IMR-90 (cell line): ENCODE results near the gene CHMP3. TPM values are rescaled to one million over a fixed set of nuclear protein-coding genes. Genes with fewer than 3 reads are reported as not detected.

Source experiments
- ATAC-seq: fragments of 200-7000 bp; cut with Tn5 transposase; 2 replicates; pipeline ENCODE4 v1.9.1; 2020; ENCODE audit warnings: low read depth, mild to moderate bottlenecking, moderate library complexity
- BruUV-seq: library from RNA; stranded (reverse); fragments of 400-500 nt; replicated peaks from 2 replicates; lab custom pipeline; 2021; lab: Mats Ljungman, UMichigan
- CTCF ChIA-PET: fragments of 300-600 bp; formaldehyde crosslinking; extraction: SDS; loops from one replicate; lab custom pipeline; 2021; ENCODE audit warnings: antibody characterized with exemption; lab: Yijun Ruan, JAX
- POLR2A ChIA-PET: fragments of 300-600 bp; sonication (Branson Sonifier 250); formaldehyde crosslinking; loops from one replicate; lab custom pipeline; 2022; ENCODE audit warnings: antibody characterized with exemption; ENCODE audit not compliant: unreplicated experiment; lab: Charles Lee
- DNase-seq: peaks from one replicate; pipeline ENCODE4 v3.0.0; 2013
- H2AFZ ChIP-seq: replicated peaks from 2 replicates; pipeline ENCODE3; 2013; ENCODE audit warnings: low read length, mild to moderate bottlenecking; ENCODE audit not compliant: poor library complexity
- H2AK5ac ChIP-seq: 2 replicates; pipeline ENCODE4 v1.6.1; 2013; ENCODE audit warnings: low read depth, low read length, inconsistent platforms
- H2AK9ac ChIP-seq: replicated peaks from 2 replicates; pipeline ENCODE3; 2013; ENCODE audit warnings: mild to moderate bottlenecking, low read depth, low read length, moderate library complexity; ENCODE audit not compliant: poor library complexity
- H2BK120ac ChIP-seq: 2 replicates; pipeline ENCODE4 v1.6.1; 2013; ENCODE audit warnings: low read depth, low read length, inconsistent platforms
- H2BK15ac ChIP-seq: 3 replicates; pipeline ENCODE4 v1.6.1; 2013; ENCODE audit warnings: low read depth, low read length, inconsistent platforms
- H2BK20ac ChIP-seq: 2 replicates; pipeline ENCODE4 v1.6.1; 2013; ENCODE audit warnings: low read depth, mild to moderate bottlenecking, inconsistent platforms, low read length, moderate library complexity
- H2BK5ac ChIP-seq: 2 replicates; pipeline ENCODE4 v1.6.1; 2013; ENCODE audit warnings: mild to moderate bottlenecking, low read depth, low read length, inconsistent platforms; ENCODE audit not compliant: poor library complexity, severe bottlenecking
- H3K14ac ChIP-seq: replicated peaks from 2 replicates; pipeline ENCODE4 v1.6.1; 2013; ENCODE audit warnings: low read depth, low read length, inconsistent platforms
- H3K18ac ChIP-seq: 2 replicates; pipeline ENCODE4 v1.6.1; 2013; ENCODE audit warnings: low read depth, low read length, control low read depth
- H3K23ac ChIP-seq: 2 replicates; pipeline ENCODE4 v1.6.1; 2013; ENCODE audit warnings: low read depth, low read length, inconsistent platforms
- H3K27ac ChIP-seq: 2 replicates; pipeline ENCODE4 v1.5.1; 2013; ENCODE audit warnings: mild to moderate bottlenecking, control low read depth, low read length; ENCODE audit not compliant: insufficient read depth
- H3K27me3 ChIP-seq: 2 replicates; pipeline ENCODE4 v1.6.1; 2013; ENCODE audit warnings: low read length; ENCODE audit not compliant: control insufficient read depth, insufficient read depth
- H3K36me3 ChIP-seq: 2 replicates; pipeline ENCODE4 v1.6.1; 2013; ENCODE audit warnings: low read length, mixed read lengths; ENCODE audit not compliant: control insufficient read depth, insufficient read depth
- H3K4ac ChIP-seq: 2 replicates; pipeline ENCODE4 v1.6.1; 2013; ENCODE audit warnings: low read depth, low read length, inconsistent platforms
- H3K4me1 ChIP-seq: 2 replicates; pipeline ENCODE4 v1.6.1; 2013; ENCODE audit warnings: low read length, mixed read lengths; ENCODE audit not compliant: control insufficient read depth, insufficient read depth
- H3K4me2 ChIP-seq: 2 replicates; pipeline ENCODE4 v1.6.1; 2013; ENCODE audit warnings: low read depth, mild to moderate bottlenecking, control low read depth, low read length, moderate library complexity
- H3K4me3 ChIP-seq: 2 replicates; pipeline ENCODE4 v1.5.1; 2013; ENCODE audit warnings: low read depth, mild to moderate bottlenecking, control low read depth, low read length, moderate library complexity; ENCODE audit not compliant: insufficient read depth
- H3K56ac ChIP-seq: 2 replicates; pipeline ENCODE4 v1.6.1; 2013; ENCODE audit warnings: low read length, inconsistent platforms; ENCODE audit not compliant: insufficient read depth; ENCODE audit errors: extremely low read depth
- H3K79me1 ChIP-seq, 2 experiments: 2 replicates each; pipeline ENCODE4 v1.6.1; 2013; ENCODE audit warnings: low read length in 2 of 2, inconsistent platforms in 1 of 2, low read depth in 1 of 2
- H3K9ac ChIP-seq: 2 replicates; pipeline ENCODE4 v1.6.1; 2013; ENCODE audit warnings: low read depth, low read length, control low read depth
- H3K9me1 ChIP-seq: 2 replicates; pipeline ENCODE4 v1.6.1; 2013; ENCODE audit warnings: low read length, inconsistent platforms; ENCODE audit not compliant: insufficient read depth
- H3K9me3 ChIP-seq: 2 replicates; pipeline ENCODE4 v1.6.1; 2013; ENCODE audit warnings: low read length; ENCODE audit not compliant: control insufficient read depth, insufficient read depth
- H4K20me1 ChIP-seq: 2 replicates; pipeline ENCODE4 v1.6.1; 2013; ENCODE audit warnings: low read length, inconsistent platforms; ENCODE audit not compliant: insufficient read depth
- H4K5ac ChIP-seq: 2 replicates; pipeline ENCODE4 v1.6.1; 2013; ENCODE audit warnings: mild to moderate bottlenecking, low read depth, low read length, control low read depth
- H4K8ac ChIP-seq, 2 experiments: 2 replicates each; pipeline ENCODE4 v1.6.1; 2013; ENCODE audit warnings: low read depth in 2 of 2, low read length in 2 of 2, control low read depth in 1 of 2, inconsistent platforms in 1 of 2
- H4K91ac ChIP-seq: 2 replicates; pipeline ENCODE4 v1.6.1; 2013; ENCODE audit warnings: low read depth, low read length, inconsistent platforms; ENCODE audit not compliant: insufficient read depth
- BHLHE40 ChIP-seq: fragments of 150-350 bp; IDR thresholded peaks from 2 replicates; pipeline ENCODE4 v1.6.1; 2016; ENCODE audit warnings: mild to moderate bottlenecking, low read depth, low read length
- CHD1 ChIP-seq: IDR thresholded peaks from 2 replicates; pipeline ENCODE4 v1.6.1; 2012; ENCODE audit warnings: low read depth, low read length, improper control_type of control experiment
- MAFK ChIP-seq: IDR thresholded peaks from 2 replicates; pipeline ENCODE4 v1.6.1; 2012; ENCODE audit warnings: low read depth, low read length, improper control_type of control experiment
- MAZ ChIP-seq: IDR thresholded peaks from 2 replicates; pipeline ENCODE4 v1.6.1; 2012; ENCODE audit warnings: low read depth, mild to moderate bottlenecking, low read length, improper control_type of control experiment, moderate library complexity, borderline replicate concordance
- NFE2L2 ChIP-seq: fragments of 150-350 bp; IDR thresholded peaks from 2 replicates; pipeline ENCODE4 v1.6.1; 2016; ENCODE audit warnings: low read depth, mild to moderate bottlenecking, low read length
- RCOR1 ChIP-seq: IDR thresholded peaks from 2 replicates; pipeline ENCODE4 v1.6.1; 2012; ENCODE audit warnings: mild to moderate bottlenecking, low read length, improper control_type of control experiment; ENCODE audit not compliant: insufficient replicate concordance
- WGBS, 2 experiments: methylation state at CpG; one replicate each; pipeline versions ENCODE4 v1.1.5 to v1.1.7; 2013; ENCODE audit warnings: missing lambda C conversion rate in 2 of 2; ENCODE audit not compliant: insufficient read length in 1 of 2; ENCODE audit errors: extremely low coverage in 2 of 2; 5-methylcytosine and 5-hydroxymethylcytosine counted together
- dilution Hi-C: fragments of 300-500 bp; cut with HindIII; formaldehyde crosslinking; loops from one replicate; pipeline ENCODE4 v1.14.3; 2018; ENCODE audit warnings: low sequenced_read_pairs; ENCODE audit not compliant: unreplicated experiment
- in situ Hi-C: fragments of 300-500 bp; cut with MboI; formaldehyde crosslinking; loops from 3 replicates; pipeline ENCODE4 v1.14.3; 2019; ENCODE audit warnings: low sequenced_read_pairs, inconsistent platforms, mixed read lengths
- intact Hi-C: fragments of 100-400 bp; cut with micrococcal nuclease; formaldehyde crosslinking; loops from 2 replicates; pipeline ENCODE4 v1.10.0; 2022
- polyA plus RNA-seq, 3 experiments: library from polyadenylated mRNA; depleted of rRNA; stranded (reverse); fragments of >200 nt; gene quantifications; 2 replicates each; pipeline ENCODE4 v1.2.3, GENCODE V29; 2012; ENCODE audit warnings: low replicate concordance in 1 of 3
- total RNA-seq: library from RNA; depleted of rRNA; stranded (reverse); fragments of >200 nt; gene quantifications from 2 replicates; pipeline ENCODE4 v1.2.3, GENCODE V29; 2012
- TF ChIP-seq, protein P1 (sequence below): fragments of 150-350 bp; IDR thresholded peaks from 2 replicates; pipeline ENCODE4 v1.6.1; 2017; ENCODE audit warnings: mild to moderate bottlenecking, antibody characterized with exemption, low read length, low read depth

CHMP3 gene
- total and polyA plus RNA-seq, 2 of the 4 experiments (the other 2 are of a cell fraction): 38.4 to 84.6 TPM

DNA sequence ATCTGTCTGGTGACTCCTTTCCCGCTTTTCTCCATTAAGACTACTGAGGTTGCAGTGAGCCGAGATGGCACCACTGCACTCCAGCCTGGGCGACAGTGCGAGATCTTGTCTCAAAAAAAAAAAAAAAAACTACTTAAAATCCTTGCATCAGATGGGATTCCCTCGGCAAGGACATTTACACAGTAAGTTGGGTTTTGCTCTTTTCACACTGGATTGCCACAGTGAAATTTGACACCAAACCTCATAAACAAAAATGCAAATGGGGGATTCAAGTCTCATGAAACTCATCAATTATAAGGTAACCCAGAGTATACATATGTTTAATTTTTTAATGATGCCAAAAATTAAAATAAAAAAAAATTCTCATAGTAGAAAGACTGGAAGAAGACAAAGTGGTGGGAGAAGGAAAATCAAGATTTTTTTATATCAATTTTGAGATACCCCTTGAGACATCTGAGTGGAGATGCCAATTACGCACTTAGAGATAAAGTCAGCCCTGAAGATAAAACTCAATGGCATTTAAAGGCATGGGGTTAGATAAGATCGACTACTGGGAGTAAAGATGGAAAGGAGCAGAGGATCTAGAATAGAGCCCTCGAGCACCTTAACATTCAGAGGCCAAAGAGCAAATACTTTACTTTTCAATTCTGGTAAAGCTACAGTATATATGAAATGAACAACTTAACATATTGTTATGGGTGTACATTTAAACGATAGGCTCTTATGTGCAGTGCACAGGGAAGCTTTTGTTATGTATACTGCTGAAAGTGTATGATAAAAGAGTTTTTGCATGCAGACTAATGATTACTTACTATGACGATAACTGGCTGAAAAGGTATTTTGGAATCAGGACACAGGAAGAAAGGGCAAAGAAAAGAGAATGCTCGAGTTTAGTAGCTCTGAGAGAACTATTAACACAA is 37.6 kb downstream of the CHMP3 start:
- Histone ChIP-seq H3K4me1 (no peaks in the 10 kb centered on the region), H2AK9ac (no peak overlapping the region), H3K4me2 (no peak overlapping the region), H3K9me1 (peaks cover 2% of the 10 kb centered on the region; the same call in 1 of the 2 replicates), H3K14ac (no peak overlapping the region), H2BK20ac (no peak overlapping the region), H3K27ac (no peak overlapping the region), H2BK120ac (no peak overlapping the region), H4K20me1 (no peaks in the 10 kb centered on the region), H2AK5ac (no peak overlapping the region), H2BK15ac (no peak overlapping the region), H3K9me3 (peaks cover under 1% of the 10 kb centered on the region; the same call in 1 of the 2 replicates), H4K91ac (no peak overlapping the region), H3K4ac (no peak overlapping the region), H2BK5ac (no peak overlapping the region), H3K4me3 (no peak overlapping the region), H3K79me1 (no peaks in the 10 kb centered on the region), H3K9ac (no peak overlapping the region), H3K56ac (no peak overlapping the region), H3K18ac (no peak overlapping the region), H4K8ac (no peak overlapping the region), H3K27me3 (no peaks in the 10 kb centered on the region), H3K36me3 (peaks cover 8% of the 10 kb centered on the region), H2AFZ (no peak overlapping the region), H4K5ac (no peak overlapping the region), H3K23ac (no peak overlapping the region)
- 83% methylated on average over 1 of the region's 11 CpGs; no CpG with 5 or more reads in 1 of the 2 experiments for WGBS, 2 experiments
- CTCF ChIA-PET: interaction anchor here (1.0 kb wide), 1 partner anchor 239 kb away, joined by 3 read pairs; no protein-coding TSS in a partner anchor
- intact Hi-C loops (no loop called here), in situ Hi-C loops (no loop called here), dilution Hi-C loops (no loop called here)
- POLR2A ChIA-PET: no interaction called here
- BruUV-seq: no TSS peak
- ATAC-seq: no peak
- TF ChIP-seq RCOR1: no peak
- no peak for TF ChIP-seq MAFK
- TF ChIP-seq CHD1: no peak
- no peak for TF ChIP-seq NFE2L2
- TF ChIP-seq, protein P1, sequence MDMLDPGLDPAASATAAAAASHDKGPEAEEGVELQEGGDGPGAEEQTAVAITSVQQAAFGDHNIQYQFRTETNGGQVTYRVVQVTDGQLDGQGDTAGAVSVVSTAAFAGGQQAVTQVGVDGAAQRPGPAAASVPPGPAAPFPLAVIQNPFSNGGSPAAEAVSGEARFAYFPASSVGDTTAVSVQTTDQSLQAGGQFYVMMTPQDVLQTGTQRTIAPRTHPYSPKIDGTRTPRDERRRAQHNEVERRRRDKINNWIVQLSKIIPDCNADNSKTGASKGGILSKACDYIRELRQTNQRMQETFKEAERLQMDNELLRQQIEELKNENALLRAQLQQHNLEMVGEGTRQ: no peak
- TF ChIP-seq BHLHE40: no peak
- no peak for TF ChIP-seq MAZ
- DNase-seq: no peak
